ENCODE measurements around the gene OXLD1.

Gene OXLD1

DNA sequence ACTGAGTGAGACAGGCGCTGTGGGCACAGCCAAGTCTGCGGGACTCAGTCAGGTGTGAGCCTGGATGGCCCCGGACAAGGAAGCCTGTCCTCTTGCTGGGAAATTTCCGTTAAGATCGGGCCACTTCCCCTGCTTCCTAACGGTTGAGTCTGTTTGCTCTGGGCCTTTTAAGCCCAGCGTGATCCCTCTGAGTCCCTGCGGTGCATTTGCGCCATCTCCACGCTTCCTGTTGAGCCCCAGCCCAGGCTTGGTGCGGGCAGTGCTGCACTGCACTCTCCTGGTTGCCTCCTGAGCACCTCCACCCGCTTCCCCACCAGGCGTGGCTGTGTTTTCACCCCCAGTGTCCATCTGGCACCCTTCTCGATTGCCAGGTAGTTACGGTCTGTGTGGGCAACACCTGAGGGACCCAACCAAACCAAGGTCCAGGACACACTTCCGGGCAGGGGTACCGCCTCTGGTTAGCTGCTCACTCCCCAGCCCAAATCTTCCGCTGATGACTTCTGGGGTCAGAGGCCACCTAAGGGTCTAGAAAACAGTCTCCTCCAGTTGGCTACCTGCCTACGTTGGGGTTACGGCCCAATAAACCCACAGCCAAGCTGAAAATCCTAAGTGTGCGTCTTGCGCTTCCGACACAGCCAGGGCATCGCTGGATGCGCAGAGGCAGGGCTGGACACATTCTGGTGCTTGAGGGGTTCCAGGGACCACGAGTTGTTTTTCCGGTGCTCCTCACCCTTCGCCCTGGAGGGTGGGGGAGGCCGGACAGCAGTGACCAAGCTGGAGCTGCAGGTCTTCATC lies 44.3 kb upstream of the OXLD1 start (continued):
- TF ChIP-seq, protein P1, sequence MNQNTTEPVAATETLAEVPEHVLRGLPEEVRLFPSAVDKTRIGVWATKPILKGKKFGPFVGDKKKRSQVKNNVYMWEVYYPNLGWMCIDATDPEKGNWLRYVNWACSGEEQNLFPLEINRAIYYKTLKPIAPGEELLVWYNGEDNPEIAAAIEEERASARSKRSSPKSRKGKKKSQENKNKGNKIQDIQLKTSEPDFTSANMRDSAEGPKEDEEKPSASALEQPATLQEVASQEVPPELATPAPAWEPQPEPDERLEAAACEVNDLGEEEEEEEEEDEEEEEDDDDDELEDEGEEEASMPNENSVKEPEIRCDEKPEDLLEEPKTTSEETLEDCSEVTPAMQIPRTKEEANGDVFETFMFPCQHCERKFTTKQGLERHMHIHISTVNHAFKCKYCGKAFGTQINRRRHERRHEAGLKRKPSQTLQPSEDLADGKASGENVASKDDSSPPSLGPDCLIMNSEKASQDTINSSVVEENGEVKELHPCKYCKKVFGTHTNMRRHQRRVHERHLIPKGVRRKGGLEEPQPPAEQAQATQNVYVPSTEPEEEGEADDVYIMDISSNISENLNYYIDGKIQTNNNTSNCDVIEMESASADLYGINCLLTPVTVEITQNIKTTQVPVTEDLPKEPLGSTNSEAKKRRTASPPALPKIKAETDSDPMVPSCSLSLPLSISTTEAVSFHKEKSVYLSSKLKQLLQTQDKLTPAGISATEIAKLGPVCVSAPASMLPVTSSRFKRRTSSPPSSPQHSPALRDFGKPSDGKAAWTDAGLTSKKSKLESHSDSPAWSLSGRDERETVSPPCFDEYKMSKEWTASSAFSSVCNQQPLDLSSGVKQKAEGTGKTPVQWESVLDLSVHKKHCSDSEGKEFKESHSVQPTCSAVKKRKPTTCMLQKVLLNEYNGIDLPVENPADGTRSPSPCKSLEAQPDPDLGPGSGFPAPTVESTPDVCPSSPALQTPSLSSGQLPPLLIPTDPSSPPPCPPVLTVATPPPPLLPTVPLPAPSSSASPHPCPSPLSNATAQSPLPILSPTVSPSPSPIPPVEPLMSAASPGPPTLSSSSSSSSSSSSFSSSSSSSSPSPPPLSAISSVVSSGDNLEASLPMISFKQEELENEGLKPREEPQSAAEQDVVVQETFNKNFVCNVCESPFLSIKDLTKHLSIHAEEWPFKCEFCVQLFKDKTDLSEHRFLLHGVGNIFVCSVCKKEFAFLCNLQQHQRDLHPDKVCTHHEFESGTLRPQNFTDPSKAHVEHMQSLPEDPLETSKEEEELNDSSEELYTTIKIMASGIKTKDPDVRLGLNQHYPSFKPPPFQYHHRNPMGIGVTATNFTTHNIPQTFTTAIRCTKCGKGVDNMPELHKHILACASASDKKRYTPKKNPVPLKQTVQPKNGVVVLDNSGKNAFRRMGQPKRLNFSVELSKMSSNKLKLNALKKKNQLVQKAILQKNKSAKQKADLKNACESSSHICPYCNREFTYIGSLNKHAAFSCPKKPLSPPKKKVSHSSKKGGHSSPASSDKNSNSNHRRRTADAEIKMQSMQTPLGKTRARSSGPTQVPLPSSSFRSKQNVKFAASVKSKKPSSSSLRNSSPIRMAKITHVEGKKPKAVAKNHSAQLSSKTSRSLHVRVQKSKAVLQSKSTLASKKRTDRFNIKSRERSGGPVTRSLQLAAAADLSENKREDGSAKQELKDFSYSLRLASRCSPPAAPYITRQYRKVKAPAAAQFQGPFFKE (tag by site-specific recombination; IDR thresholded peaks at IDR 0.05; ENCODE audit: borderline replicate concordance) = no peak
- TF ChIP-seq ZIC2 (tag by site-specific recombination; IDR thresholded peaks at IDR 0.05) (peak; percentile 97), ZBTB21 (tag by site-specific recombination; IDR thresholded peaks at IDR 0.05) (no peak), ZBTB1 (tag by site-specific recombination; IDR thresholded peaks at IDR 0.05) (no peak), ZNF560 (tag by site-specific recombination; IDR thresholded peaks at IDR 0.05; ENCODE audit: borderline replicate concordance) (no peak), TCF7L2 (IDR thresholded peaks at IDR 0.05; ENCODE audit: borderline replicate concordance, low read depth, low read length) (no peak), ZNF146 (tag by site-specific recombination; IDR thresholded peaks at IDR 0.05) (no peak), ZNF404 (tag by site-specific recombination; IDR thresholded peaks at IDR 0.05) (no peak), ZNF2 (tag by site-specific recombination; IDR thresholded peaks at IDR 0.05) (0 out of 2 replicates have a peak, but pooled peaks have one; percentile 34), ZNF776 (tag by site-specific recombination; IDR thresholded peaks at IDR 0.05; ENCODE audit: borderline replicate concordance) (no peak), ZNF114 (tag by site-specific recombination; IDR thresholded peaks at IDR 0.05) (no peak), EGR2 (tag by site-specific recombination; IDR thresholded peaks at IDR 0.05; ENCODE audit: low read depth) (no peak), REPIN1 (tag by site-specific recombination; IDR thresholded peaks at IDR 0.05; ENCODE audit: low read depth) (no peak), SALL2 (tag by site-specific recombination; IDR thresholded peaks at IDR 0.05; ENCODE audit: borderline replicate concordance) (no peak), GLIS2 (tag by site-specific recombination; IDR thresholded peaks at IDR 0.05) (no peak; the same call in none of the 2 replicates), ZBTB48 (tag by site-specific recombination; IDR thresholded peaks at IDR 0.05) (no peak; the same call in 1 of the 2 replicates), ZSCAN16 (tag by site-specific recombination; IDR thresholded peaks at IDR 0.05) (no peak), SCRT1 (tag by site-specific recombination; IDR thresholded peaks at IDR 0.05; ENCODE audit: borderline replicate concordance) (peak; percentile 63; the same call in 1 of the 2 replicates), ZFP41 (tag by site-specific recombination; IDR thresholded peaks at IDR 0.05; ENCODE audit: borderline replicate concordance) (no peak), GLI2 (tag by site-specific recombination; IDR thresholded peaks at IDR 0.05; ENCODE audit: borderline replicate concordance, low read depth) (no peak), ZNF157 (tag by site-specific recombination; IDR thresholded peaks at IDR 0.05) (no peak), ZNF571 (tag by site-specific recombination; IDR thresholded peaks at IDR 0.05) (no peak)
- TF ChIP-seq, protein P2, sequence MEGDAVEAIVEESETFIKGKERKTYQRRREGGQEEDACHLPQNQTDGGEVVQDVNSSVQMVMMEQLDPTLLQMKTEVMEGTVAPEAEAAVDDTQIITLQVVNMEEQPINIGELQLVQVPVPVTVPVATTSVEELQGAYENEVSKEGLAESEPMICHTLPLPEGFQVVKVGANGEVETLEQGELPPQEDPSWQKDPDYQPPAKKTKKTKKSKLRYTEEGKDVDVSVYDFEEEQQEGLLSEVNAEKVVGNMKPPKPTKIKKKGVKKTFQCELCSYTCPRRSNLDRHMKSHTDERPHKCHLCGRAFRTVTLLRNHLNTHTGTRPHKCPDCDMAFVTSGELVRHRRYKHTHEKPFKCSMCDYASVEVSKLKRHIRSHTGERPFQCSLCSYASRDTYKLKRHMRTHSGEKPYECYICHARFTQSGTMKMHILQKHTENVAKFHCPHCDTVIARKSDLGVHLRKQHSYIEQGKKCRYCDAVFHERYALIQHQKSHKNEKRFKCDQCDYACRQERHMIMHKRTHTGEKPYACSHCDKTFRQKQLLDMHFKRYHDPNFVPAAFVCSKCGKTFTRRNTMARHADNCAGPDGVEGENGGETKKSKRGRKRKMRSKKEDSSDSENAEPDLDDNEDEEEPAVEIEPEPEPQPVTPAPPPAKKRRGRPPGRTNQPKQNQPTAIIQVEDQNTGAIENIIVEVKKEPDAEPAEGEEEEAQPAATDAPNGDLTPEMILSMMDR (tag by site-specific recombination; IDR thresholded peaks at IDR 0.05) = peak; percentile 18; the same call in 1 of the 2 replicates
- TF ChIP-seq, protein P3, sequence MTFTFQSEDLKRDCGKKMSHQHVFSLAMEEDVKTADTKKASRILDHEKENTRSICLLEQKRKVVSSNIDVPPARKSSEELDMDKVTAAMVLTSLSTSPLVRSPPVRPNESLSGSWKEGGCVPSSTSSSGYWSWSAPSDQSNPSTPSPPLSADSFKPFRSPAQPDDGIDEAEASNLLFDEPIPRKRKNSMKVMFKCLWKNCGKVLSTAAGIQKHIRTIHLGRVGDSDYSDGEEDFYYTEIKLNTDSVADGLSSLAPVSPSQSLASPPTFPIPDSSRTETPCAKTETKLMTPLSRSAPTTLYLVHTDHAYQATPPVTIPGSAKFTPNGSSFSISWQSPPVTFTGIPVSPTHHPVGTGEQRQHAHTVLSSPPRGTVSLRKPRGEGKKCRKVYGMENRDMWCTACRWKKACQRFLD (tag by site-specific recombination; IDR thresholded peaks at IDR 0.05) = no peak
- TF ChIP-seq, protein P4, sequence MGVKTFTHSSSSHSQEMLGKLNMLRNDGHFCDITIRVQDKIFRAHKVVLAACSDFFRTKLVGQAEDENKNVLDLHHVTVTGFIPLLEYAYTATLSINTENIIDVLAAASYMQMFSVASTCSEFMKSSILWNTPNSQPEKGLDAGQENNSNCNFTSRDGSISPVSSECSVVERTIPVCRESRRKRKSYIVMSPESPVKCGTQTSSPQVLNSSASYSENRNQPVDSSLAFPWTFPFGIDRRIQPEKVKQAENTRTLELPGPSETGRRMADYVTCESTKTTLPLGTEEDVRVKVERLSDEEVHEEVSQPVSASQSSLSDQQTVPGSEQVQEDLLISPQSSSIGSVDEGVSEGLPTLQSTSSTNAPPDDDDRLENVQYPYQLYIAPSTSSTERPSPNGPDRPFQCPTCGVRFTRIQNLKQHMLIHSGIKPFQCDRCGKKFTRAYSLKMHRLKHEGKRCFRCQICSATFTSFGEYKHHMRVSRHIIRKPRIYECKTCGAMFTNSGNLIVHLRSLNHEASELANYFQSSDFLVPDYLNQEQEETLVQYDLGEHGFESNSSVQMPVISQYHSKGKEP (tag by site-specific recombination; IDR thresholded peaks at IDR 0.05) = no peak
- TF ChIP-seq, protein P5, sequence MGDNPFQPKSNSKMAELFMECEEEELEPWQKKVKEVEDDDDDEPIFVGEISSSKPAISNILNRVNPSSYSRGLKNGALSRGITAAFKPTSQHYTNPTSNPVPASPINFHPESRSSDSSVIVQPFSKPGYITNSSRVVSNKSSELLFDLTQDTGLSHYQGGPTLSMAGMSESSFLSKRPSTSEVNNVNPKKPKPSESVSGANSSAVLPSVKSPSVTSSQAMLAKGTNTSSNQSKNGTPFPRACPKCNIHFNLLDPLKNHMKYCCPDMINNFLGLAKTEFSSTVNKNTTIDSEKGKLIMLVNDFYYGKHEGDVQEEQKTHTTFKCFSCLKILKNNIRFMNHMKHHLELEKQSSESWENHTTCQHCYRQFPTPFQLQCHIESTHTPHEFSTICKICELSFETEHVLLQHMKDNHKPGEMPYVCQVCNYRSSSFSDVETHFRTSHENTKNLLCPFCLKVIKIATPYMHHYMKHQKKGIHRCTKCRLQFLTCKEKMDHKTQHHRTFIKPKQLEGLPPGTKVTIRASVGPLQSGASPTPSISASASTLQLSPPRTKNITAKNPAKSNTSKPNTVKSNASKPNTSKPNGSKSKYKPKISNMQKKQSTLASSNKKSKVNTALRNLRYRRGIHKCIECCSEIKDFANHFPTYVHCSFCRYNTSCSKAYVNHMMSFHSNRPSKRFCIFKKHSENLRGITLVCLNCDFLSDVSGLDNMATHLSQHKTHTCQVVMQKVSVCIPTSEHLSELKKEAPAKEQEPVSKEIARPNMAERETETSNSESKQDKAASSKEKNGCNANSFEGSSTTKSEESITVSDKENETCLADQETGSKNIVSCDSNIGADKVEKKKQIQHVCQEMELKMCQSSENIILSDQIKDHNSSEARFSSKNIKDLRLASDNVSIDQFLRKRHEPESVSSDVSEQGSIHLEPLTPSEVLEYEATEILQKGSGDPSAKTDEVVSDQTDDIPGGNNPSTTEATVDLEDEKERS (tag by site-specific recombination; IDR thresholded peaks at IDR 0.05) = no peak
